Stimulated activated CD8-positive, alpha-beta memory T cell treated with anti-CD3 and anti-CD28 coated beads, Interleukin-12 subunit alpha, Interleukin-12 subunit beta, amount 100 ng/mL, for 24 hours (primary cell): ENCODE results near the gene VPS16.
A peak's percentile ranks its signal among the peaks of the same experiment; 100 is the strongest.

Experiments
- DNase-seq: peaks from one replicate; pipeline ENCODE4 v3.0.0-alpha.2; 2020; ENCODE audit errors: extremely low read depth

Gene VPS16

GRCh38 chr20:2840138-2840966 lies at the start of gene VPS16, which contains the start of gene PCED1A:
Gene VPS16, plus strand, starts transcription at chr20:2840745. Its CDS starts 30 bp downstream, at chr20:2840775.
Gene PCED1A, minus strand, starts transcription at chr20:2840655. Its CDS starts 743 bp downstream, at chr20:2839912.
- peak; percentile 83 for DNase-seq

GRCh38 chr20:2793471-2793870 lies 47.1 kb upstream of the VPS16 start:
- DNase-seq: no peak

GRCh38 chr20:2794202-2794748 lies 46.3 kb upstream of the VPS16 start:
- DNase-seq: no peak

- DNase-seq: no peak
Measured at GRCh38 chr20:2794866-2795447, 45.6 kb upstream of the VPS16 start.

GRCh38 chr20:2795451-2795850 lies 45.1 kb upstream of the VPS16 start:
- DNase-seq: no peak

GRCh38 chr20:2796011-2796660 lies 44.4 kb upstream of the VPS16 start:
- no peak for DNase-seq

GRCh38 chr20:2797136-2797983 lies 43.2 kb upstream of the VPS16 start:
- no peak for DNase-seq

- DNase-seq: no peak
Measured at GRCh38 chr20:2798095-2798805, 42.3 kb upstream of the VPS16 start.

GRCh38 chr20:2798814-2799213 lies 41.7 kb upstream of the VPS16 start:
- no peak for DNase-seq

GRCh38 chr20:2799271-2799670 lies 41.3 kb upstream of the VPS16 start:
- DNase-seq: no peak

GRCh38 chr20:2799688-2800520 lies 40.6 kb upstream of the VPS16 start:
- DNase-seq: no peak

GRCh38 chr20:2800521-2801285 lies 39.8 kb upstream of the VPS16 start, which contains the start of gene CPXM1:
Gene CPXM1, minus strand, starts transcription at chr20:2800627. Its CDS starts 55 bp downstream, at chr20:2800572.
- DNase-seq: no peak

GRCh38 chr20:2801286-2801728 lies 39.2 kb upstream of the VPS16 start:
- DNase-seq: no peak

GRCh38 chr20:2804041-2804828 lies 36.3 kb upstream of the VPS16 start:
- no peak for DNase-seq

- DNase-seq: no peak
Measured at GRCh38 chr20:2804852-2805688, 35.5 kb upstream of the VPS16 start.

- DNase-seq: no peak
Measured at GRCh38 chr20:2805689-2806350, 34.7 kb upstream of the VPS16 start.

- DNase-seq: no peak
Measured at GRCh38 chr20:2806351-2806701, 34.2 kb upstream of the VPS16 start.
